ENCODE results near the gene TMEM117.
"Not testable (repeated sequence)": the region's sequence is repeated elsewhere in the genome, so short reads cannot be mapped to it uniquely, and the experiment has no call there.

Gene TMEM117

DNA sequence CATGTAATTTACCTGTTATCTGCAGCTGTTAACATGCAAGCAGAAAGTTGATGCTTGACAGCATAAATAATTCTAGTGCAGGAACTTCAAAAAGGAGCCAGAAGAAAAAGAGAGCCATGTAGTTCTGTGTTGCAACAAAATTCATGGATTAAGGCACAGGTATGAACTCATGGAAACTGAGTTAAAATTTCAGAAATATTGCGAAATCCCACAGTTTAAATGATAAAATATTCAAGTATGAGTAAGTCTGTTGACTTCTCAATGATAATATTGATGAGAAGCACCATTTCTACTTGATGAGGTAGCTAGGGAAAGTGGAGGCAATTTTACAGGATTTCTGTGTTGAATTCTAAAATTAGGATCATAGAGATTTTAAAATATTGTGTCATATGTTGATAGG lies 290.9 kb downstream of the TMEM117 start:
- no peak for DNase-seq

- no peak for DNase-seq
These were observed 292.3 kb downstream of the TMEM117 start for GRCh38 chr12:44127966-44128710.

GRCh38 chr12:44143175-44143574 lies 307.3 kb downstream of the TMEM117 start:
- DNase-seq: no peak

DNA sequence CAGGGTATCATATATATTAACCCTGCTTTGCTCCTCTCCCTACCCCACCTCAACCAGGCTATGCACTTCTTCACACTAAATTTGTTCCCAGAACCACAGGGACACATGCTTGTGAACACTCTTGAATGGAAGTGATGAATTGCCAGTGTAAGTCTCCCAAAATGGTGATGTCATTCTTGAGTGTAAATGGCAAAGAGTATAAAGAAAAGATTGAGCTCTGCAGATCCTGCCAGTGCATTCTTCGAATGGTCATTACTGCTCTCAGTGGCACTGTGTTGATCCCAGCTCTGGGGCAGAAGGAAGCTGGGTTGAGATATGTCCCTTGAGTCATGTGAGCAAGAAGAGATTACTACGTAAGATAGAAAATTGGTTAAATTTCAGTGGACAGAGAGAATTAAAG lies 313.1 kb downstream of the TMEM117 start:
- no peak for DNase-seq

- DNase-seq: no peak
These were observed 318.2 kb downstream of the TMEM117 start for GRCh38 chr12:44154128-44154527.

DNA sequence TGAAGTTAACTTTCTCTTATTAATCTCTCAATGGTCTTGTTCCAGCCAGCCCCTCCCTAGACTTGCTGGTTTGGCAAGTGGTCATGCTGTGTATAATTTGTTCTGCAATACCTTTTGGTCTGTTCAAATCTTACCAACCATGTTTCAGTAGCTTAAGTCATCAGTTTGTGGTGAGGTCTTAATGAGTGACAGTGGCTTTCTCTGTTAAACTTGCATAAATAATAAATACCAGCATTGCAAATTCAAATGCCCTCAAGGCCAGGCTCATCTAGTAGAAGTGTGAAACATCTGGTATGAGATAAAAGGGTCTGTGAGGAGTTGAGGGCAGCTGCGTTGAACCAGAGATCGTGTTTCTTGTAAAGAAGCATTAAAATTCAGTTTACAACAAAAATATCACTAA lies 319.5 kb downstream of the TMEM117 start:
- no peak for DNase-seq

GRCh38 chr12:44157359-44157758 lies 321.5 kb downstream of the TMEM117 start:
- no peak for DNase-seq

- DNase-seq: no peak
These were observed 322.9 kb downstream of the TMEM117 start for GRCh38 chr12:44158746-44159145.

- no peak for DNase-seq
These were observed 323.3 kb downstream of the TMEM117 start for GRCh38 chr12:44159216-44159615.

- no peak for DNase-seq
These were observed 324.0 kb downstream of the TMEM117 start for GRCh38 chr12:44159862-44160261.

GRCh38 chr12:44162961-44163360 lies 327.1 kb downstream of the TMEM117 start:
- no peak for DNase-seq

DNA sequence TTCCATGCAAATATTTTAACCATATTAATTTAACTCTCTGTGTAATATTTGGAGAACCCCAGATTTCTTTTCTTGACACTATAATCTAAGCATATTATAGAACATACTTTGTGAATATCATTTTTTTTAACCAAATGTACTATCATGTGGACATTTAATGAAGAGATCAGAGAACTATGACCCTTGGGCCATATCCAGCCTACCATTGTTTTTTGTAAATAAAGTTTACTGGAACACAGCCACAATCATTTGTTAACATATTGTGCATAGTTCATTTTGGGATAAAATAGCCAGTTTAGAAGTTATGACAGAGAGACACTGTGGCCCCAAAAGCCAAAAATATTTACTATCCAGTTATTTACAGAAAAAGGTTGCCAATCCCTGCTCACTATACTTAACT lies 338.2 kb downstream of the TMEM117 start:
- DNase-seq: no peak

- no peak for DNase-seq
These were observed 348.8 kb downstream of the TMEM117 start for GRCh38 chr12:44184499-44185206.

- DNase-seq: no peak
These were observed 357.4 kb downstream of the TMEM117 start for GRCh38 chr12:44193281-44193680.

- not testable (repeated sequence) for DNase-seq
These were observed 359.8 kb downstream of the TMEM117 start for GRCh38 chr12:44195719-44196118.

DNA sequence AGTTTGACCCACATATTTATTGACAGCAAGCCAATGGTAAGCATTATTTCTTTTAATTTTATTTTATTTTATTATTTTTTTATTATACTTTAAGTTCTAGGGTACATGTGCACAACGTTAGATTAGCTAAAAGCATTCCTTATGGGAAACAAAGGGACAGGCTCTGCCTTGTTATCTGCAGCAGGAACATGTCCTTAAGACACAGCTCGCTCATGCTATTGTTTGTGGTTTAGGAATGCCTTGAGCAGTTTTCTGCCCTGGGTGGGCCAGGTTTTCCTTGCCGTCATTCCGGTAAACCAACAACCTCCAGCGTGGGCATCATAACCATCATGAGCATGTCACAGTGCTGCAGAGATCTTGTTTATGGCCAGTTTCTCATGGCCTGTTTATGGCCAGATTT lies 370.2 kb downstream of the TMEM117 start:
- DNase-seq: no peak

GRCh38 chr12:44217146-44217883 lies 381.4 kb downstream of the TMEM117 start:
- DNase-seq: no peak

DNA sequence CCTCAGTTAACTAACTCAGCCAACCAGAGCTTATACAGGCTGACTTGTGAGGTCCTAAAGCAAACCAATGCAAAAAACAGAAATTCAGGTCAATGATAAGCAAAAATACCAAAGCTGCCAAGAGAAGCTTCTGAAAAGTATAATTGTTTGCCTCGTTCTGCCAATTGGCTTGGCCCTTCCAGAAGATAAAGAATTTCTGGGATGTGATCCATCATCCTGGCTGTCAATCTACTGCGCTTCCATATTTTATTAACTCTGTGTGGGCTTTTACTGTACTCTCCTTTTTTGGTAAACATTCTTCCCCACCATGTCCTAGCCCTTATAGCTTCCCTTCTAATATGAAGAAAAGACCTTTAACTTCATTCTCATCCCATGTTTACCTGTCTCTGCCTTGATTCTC lies 387.9 kb downstream of the TMEM117 start:
- DNase-seq: no peak

DNA sequence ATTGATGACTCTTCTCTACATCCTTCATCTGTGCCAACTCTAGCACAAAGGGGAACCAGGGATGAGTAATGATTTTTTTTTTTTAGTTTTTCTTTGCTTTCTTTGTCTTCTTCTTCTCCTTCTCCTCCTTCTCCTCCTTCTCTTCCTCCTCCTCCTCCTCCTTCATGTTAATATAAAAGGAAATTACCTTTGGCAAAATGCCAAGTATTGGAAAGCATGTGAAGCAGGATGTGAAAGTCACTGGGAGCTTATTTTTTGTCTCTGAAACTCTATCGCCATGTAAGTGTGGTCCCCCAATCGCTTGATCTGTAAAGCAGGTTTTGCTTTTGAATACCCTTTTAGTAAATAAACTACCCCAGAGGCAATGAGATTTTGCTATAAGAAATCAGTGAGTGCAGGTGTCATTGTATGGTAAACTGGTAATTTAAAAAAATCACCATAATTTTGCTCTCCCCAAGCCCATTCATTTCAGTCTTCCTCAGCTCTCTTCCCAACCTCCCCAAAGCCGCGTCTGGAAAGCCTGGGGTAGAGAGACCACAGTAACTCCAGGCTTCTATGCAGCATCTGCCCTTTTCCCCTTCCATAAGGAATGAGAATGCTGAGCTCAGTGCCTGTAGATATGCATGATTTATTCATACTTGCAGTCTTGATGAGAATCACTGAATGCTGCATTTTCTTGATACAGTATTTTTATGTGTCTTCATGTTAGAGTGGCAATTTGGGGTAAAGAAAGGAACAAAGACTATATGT lies 388.7 kb downstream of the TMEM117 start:
- DNase-seq: no peak

DNA sequence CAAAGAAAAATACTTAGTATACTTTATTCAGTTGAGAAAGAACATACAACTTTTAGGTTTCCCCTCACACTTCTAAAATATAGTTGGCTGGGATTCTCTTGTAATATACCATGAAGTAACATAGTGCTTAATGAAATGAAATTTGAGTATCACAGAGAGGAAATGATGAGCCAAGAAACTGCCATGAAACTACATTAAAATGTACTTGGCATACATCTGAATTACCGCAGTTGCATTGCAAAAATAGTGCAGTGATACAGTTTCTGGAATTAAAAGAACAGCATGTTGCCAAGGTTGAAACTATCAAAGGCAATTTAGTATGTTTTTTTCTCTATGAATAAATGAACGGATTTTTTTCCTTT lies 389.2 kb downstream of the TMEM117 start:
- DNase-seq: no peak

DNA sequence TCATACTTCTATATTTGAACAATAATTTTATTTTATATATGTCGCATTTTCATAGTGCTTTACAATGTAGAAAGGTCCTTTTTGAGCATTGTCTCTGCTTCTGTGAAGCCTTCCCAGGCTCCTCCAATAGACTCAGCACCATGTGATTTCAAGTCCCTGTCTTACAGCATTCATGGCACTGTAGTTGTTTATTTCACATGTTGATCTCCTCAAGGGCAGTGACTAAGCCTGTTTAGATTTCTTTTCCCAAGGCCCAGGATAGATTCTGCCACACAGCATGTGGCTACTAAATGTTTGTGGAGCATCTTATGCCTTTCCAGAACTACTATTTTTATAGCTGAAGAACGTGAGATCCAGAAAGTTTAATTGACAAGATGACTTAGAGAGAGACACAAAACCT lies 391.7 kb downstream of the TMEM117 start:
- DNase-seq: no peak

- no peak for DNase-seq
These were observed 394.0 kb downstream of the TMEM117 start for GRCh38 chr12:44229846-44230245.

- no peak for DNase-seq
These were observed 399.8 kb downstream of the TMEM117 start for GRCh38 chr12:44235674-44236073.
